GM18508 (cell line): ENCODE results near the gene NAALADL2.
"Not testable (repeated sequence)": the region's sequence is repeated elsewhere in the genome, so short reads cannot be mapped to it uniquely, and the experiment has no call there.

ENCODE experiments used
- ATAC-seq: cut with Tn5 transposase; IDR thresholded peaks from one replicate; pipeline ENCODE4 v1.9.1; 2021; ENCODE audit warnings: moderate number of reproducible peaks; ENCODE audit not compliant: insufficient read depth, unreplicated experiment

The NAALADL2 gene

GRCh38 chr3:175338775-175339535, 479.8 kb downstream of the NAALADL2 start:
- no peak for ATAC-seq

- ATAC-seq: no peak
These were observed 481.3 kb downstream of the NAALADL2 start for GRCh38 chr3:175340338-175341015.

GRCh38 chr3:175342196-175342595, 483.1 kb downstream of the NAALADL2 start:
- ATAC-seq: no peak

GRCh38 chr3:175343946-175344345, 484.8 kb downstream of the NAALADL2 start:
- no peak for ATAC-seq

GRCh38 chr3:175346573-175347356, 487.6 kb downstream of the NAALADL2 start:
- ATAC-seq: no peak

- ATAC-seq: no peak
These were observed 490.0 kb downstream of the NAALADL2 start for GRCh38 chr3:175349168-175349567.

- ATAC-seq: no peak
These were observed 496.7 kb downstream of the NAALADL2 start for GRCh38 chr3:175355801-175356335.

GRCh38 chr3:175356899-175357324, 497.8 kb downstream of the NAALADL2 start:
- ATAC-seq: no peak

- ATAC-seq: no peak
These were observed 498.6 kb downstream of the NAALADL2 start for GRCh38 chr3:175357758-175358157.

- no peak for ATAC-seq
These were observed 499.8 kb downstream of the NAALADL2 start for GRCh38 chr3:175358935-175359334.

GRCh38 chr3:175370426-175370825, 511.3 kb downstream of the NAALADL2 start:
- ATAC-seq: not testable (repeated sequence)

- not testable (repeated sequence) for ATAC-seq
These were observed 512.1 kb downstream of the NAALADL2 start for GRCh38 chr3:175371187-175371586.

GRCh38 chr3:175374705-175375104, 515.6 kb downstream of the NAALADL2 start:
- ATAC-seq: no peak

- ATAC-seq: no peak
These were observed 519.2 kb downstream of the NAALADL2 start for GRCh38 chr3:175378348-175378747.

- ATAC-seq: no peak
These were observed 522.6 kb downstream of the NAALADL2 start for GRCh38 chr3:175381685-175382084.

- ATAC-seq: no peak
These were observed 524.2 kb downstream of the NAALADL2 start for GRCh38 chr3:175383371-175383770.

- no peak for ATAC-seq
These were observed 524.7 kb downstream of the NAALADL2 start for GRCh38 chr3:175383813-175384212.

GRCh38 chr3:175384569-175384968, 525.4 kb downstream of the NAALADL2 start:
- no peak for ATAC-seq

- ATAC-seq: no peak
These were observed 527.5 kb downstream of the NAALADL2 start for GRCh38 chr3:175386630-175387029.

GRCh38 chr3:175389560-175389959, 530.4 kb downstream of the NAALADL2 start:
- ATAC-seq: no peak

- ATAC-seq: no peak
These were observed 532.5 kb downstream of the NAALADL2 start for GRCh38 chr3:175391601-175392000.
